Measurements from ENCODE around the gene CACNA1D.

Gene CACNA1D

DNA sequence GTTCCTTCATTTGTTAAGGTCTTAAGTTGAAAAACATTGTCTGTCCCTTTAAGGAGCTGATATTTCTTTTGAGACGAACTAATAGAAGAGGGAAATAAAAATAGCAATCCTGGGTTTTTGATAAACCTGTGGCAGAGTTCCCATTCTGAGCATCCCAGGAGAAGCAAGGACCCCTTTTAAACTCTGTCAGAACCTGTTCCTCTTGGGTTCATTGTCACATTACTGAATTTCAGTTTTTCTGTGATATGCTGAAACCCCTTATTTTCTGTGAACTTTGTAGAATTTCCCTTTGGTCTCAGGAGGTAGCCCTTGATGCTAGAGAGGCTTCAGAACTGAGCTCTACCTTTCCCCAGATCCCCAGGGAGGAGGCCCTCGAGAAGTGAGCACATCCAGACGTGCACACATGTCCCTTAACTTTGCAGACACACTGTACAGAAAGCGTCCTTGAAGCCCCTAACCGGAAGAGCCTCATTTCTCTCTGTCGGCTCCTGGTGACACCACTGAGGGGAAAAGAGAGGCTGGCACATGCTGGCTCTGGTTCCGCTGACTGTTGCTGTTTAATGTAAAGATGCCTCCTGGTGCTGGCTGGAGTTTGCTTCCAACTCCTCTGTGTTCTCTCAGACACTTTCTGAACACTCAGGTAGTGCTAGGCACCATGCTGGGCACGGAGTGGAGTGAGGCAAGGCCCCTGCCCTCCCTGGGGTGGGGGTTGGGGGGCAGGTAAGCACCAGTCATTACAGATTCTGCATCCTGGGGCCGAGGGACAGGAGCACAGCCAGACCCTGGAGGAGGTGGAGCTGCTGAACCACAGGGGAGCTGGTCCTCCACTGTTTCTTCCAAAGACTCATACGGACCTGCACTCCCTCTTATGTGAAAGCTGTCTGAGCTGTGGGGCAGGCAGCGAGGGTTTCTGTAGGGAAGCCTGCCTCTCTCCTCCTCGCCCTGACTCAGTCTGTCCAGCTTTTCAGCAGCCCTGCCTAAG is 274.4 kb downstream of the CACNA1D start:
- no peak overlapping the region for H3K18ac ChIP-seq (ENCODE audit: low read length)
- H4K5ac ChIP-seq (ENCODE audit: low read length): no peak overlapping the region

GRCh38 chr3:53772562-53772961 is 278.2 kb downstream of the CACNA1D start:
- DNase-seq: no peak
- Histone ChIP-seq H3K4me3 (ENCODE audit: low read length) (no peak overlapping the region), H3K18ac (ENCODE audit: low read length) (no peak overlapping the region), H3K9ac (ENCODE audit: low read length) (no peak overlapping the region), H3K23ac (ENCODE audit: low read length) (no peak overlapping the region), H3K36me3 (ENCODE audit: control insufficient read depth, insufficient read depth, low read length) (no peaks in the 10 kb centered on the region), H3K56ac (ENCODE audit: low read length) (no peak overlapping the region), H3K4me1 (ENCODE audit: control insufficient read depth, low read depth, low read length) (peaks cover 12% of the 10 kb centered on the region), H3K4me2 (ENCODE audit: low read length) (no peak overlapping the region), H3K27me3 (ENCODE audit: insufficient read depth, low read length, poor library complexity) (no peaks in the 10 kb centered on the region), H3K79me1 (ENCODE audit: low read length) (no peaks in the 10 kb centered on the region), H2BK5ac (ENCODE audit: low read length) (no peak overlapping the region), H3K79me2 (ENCODE audit: control insufficient read depth, insufficient read depth, low read length) (no peaks in the 10 kb centered on the region), H4K5ac (ENCODE audit: low read length) (no peak overlapping the region), H2BK120ac (ENCODE audit: low read depth, low read length) (no peak overlapping the region), H4K8ac (ENCODE audit: low read depth, low read length) (no peak overlapping the region), H3K4ac (ENCODE audit: low read depth, low read length) (no peak overlapping the region), H2AK5ac (ENCODE audit: low read length) (no peak overlapping the region), H3K27ac (ENCODE audit: low read depth, low read length) (no peak overlapping the region), H2BK15ac (replicated peaks; ENCODE audit: low read depth) (no peak overlapping the region)
- no CpG with 5 or more reads among the region's 14 CpGs for WGBS (ENCODE audit: extremely low coverage, insufficient coverage, low lambda C conversion rate)

More for the DNA sequence above, 274.4 kb downstream of the CACNA1D start:
- no peak overlapping the region for H3K4me3 ChIP-seq (ENCODE audit: low read length)
- peak overlapping the region; percentile 8 for H3K56ac ChIP-seq (ENCODE audit: low read length)
- H3K4me2 ChIP-seq (ENCODE audit: low read length): no peak overlapping the region
- WGBS (ENCODE audit: extremely low coverage, insufficient coverage, low lambda C conversion rate): no CpG with 5 or more reads among the region's 12 CpGs
- no peak overlapping the region for H3K27ac ChIP-seq (ENCODE audit: low read depth, low read length)
- H3K4me1 ChIP-seq (ENCODE audit: control insufficient read depth, low read depth, low read length): peaks cover 4% of the 10 kb centered on the region
- H4K8ac ChIP-seq (ENCODE audit: low read depth, low read length): no peak overlapping the region
- H2BK5ac ChIP-seq (ENCODE audit: low read length): no peak overlapping the region
- no peak overlapping the region for H2BK15ac ChIP-seq (replicated peaks; ENCODE audit: low read depth)
- H3K27me3 ChIP-seq (ENCODE audit: insufficient read depth, low read length, poor library complexity): no peaks in the 10 kb centered on the region
- H3K79me1 ChIP-seq (ENCODE audit: low read length): no peaks in the 10 kb centered on the region
- no peak overlapping the region for H3K4ac ChIP-seq (ENCODE audit: low read depth, low read length)
- H3K79me2 ChIP-seq (ENCODE audit: control insufficient read depth, insufficient read depth, low read length): no peaks in the 10 kb centered on the region
- no peak overlapping the region for H3K23ac ChIP-seq (ENCODE audit: low read length)
- H3K36me3 ChIP-seq (ENCODE audit: control insufficient read depth, insufficient read depth, low read length): no peaks in the 10 kb centered on the region
- no peak for DNase-seq
- H2BK120ac ChIP-seq (ENCODE audit: low read depth, low read length): no peak overlapping the region
- H3K9ac ChIP-seq (ENCODE audit: low read length): no peak overlapping the region
- H2AK5ac ChIP-seq (ENCODE audit: low read length): no peak overlapping the region

GRCh38 chr3:53773021-53773436 is 278.6 kb downstream of the CACNA1D start:
- Histone ChIP-seq H3K36me3 (ENCODE audit: control insufficient read depth, insufficient read depth, low read length) (no peaks in the 10 kb centered on the region), H2BK15ac (replicated peaks; ENCODE audit: low read depth) (no peak overlapping the region), H2BK5ac (ENCODE audit: low read length) (no peak overlapping the region), H3K4me1 (ENCODE audit: control insufficient read depth, low read depth, low read length) (peaks cover 12% of the 10 kb centered on the region), H3K79me2 (ENCODE audit: control insufficient read depth, insufficient read depth, low read length) (no peaks in the 10 kb centered on the region), H3K4me2 (ENCODE audit: low read length) (no peak overlapping the region), H3K23ac (ENCODE audit: low read length) (no peak overlapping the region), H3K27me3 (ENCODE audit: insufficient read depth, low read length, poor library complexity) (no peaks in the 10 kb centered on the region), H4K5ac (ENCODE audit: low read length) (no peak overlapping the region), H3K4me3 (ENCODE audit: low read length) (no peak overlapping the region), H3K27ac (ENCODE audit: low read depth, low read length) (no peak overlapping the region), H2AK5ac (ENCODE audit: low read length) (no peak overlapping the region), H3K79me1 (ENCODE audit: low read length) (no peaks in the 10 kb centered on the region), H3K56ac (ENCODE audit: low read length) (peak overlapping the region; percentile 35), H3K18ac (ENCODE audit: low read length) (no peak overlapping the region), H3K4ac (ENCODE audit: low read depth, low read length) (no peak overlapping the region), H4K8ac (ENCODE audit: low read depth, low read length) (no peak overlapping the region), H2BK120ac (ENCODE audit: low read depth, low read length) (no peak overlapping the region), H3K9ac (ENCODE audit: low read length) (no peak overlapping the region)
- DNase-seq: no peak
- WGBS (ENCODE audit: extremely low coverage, insufficient coverage, low lambda C conversion rate): no CpG with 5 or more reads among the region's 5 CpGs

DNA sequence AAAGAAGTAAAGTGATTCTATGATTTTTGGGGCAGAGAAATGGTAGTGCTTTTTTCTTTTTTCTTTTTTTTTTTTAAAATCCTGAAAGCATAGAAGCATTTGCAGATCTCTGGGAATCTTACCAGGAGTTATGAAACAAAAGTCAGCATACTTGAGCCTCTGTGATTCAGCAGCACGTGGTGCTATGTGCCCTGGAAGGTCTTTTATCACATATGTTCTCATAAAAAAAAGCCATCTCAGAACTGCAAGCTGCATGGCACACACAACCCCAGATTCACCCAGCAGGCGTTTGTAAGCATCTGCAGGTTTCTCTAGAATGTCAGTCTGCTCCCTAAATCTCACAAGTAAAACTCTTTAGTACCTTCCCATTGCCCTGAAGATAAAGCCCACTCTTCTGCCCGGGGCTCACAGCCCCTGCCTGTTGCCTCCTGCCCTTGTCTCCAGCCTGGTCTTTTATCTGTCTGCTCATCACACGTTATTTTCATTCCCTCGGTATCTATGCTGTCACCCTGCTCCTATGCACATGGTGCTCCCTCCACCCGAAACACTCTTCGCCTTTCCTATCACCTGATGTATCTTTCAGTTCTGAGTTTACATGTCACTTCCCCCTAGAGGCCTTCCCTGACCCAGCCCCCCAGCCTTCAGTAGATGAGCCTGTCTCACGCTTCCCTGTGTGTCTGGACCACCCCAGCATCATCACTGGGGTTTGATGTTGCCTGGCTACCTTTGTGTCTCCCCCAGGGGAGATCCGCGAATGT is 279.4 kb downstream of the CACNA1D start:
- Histone ChIP-seq H3K4me3 (ENCODE audit: low read length) (no peak overlapping the region), H3K9ac (ENCODE audit: low read length) (no peak overlapping the region)

GRCh38 chr3:53774414-53774813 is 280.0 kb downstream of the CACNA1D start:
- Histone ChIP-seq H3K79me2 (ENCODE audit: control insufficient read depth, insufficient read depth, low read length) (no peaks in the 10 kb centered on the region), H3K27ac (ENCODE audit: low read depth, low read length) (no peak overlapping the region), H3K18ac (ENCODE audit: low read length) (no peak overlapping the region), H3K4me3 (ENCODE audit: low read length) (no peak overlapping the region), H4K5ac (ENCODE audit: low read length) (no peak overlapping the region), H2BK5ac (ENCODE audit: low read length) (no peak overlapping the region), H3K23ac (ENCODE audit: low read length) (no peak overlapping the region), H3K27me3 (ENCODE audit: insufficient read depth, low read length, poor library complexity) (no peaks in the 10 kb centered on the region), H3K9ac (ENCODE audit: low read length) (no peak overlapping the region), H3K36me3 (ENCODE audit: control insufficient read depth, insufficient read depth, low read length) (no peaks in the 10 kb centered on the region), H3K4me1 (ENCODE audit: control insufficient read depth, low read depth, low read length) (peaks cover 9% of the 10 kb centered on the region), H4K8ac (ENCODE audit: low read depth, low read length) (no peak overlapping the region), H3K56ac (ENCODE audit: low read length) (no peak overlapping the region), H3K79me1 (ENCODE audit: low read length) (no peaks in the 10 kb centered on the region), H2BK15ac (replicated peaks; ENCODE audit: low read depth) (no peak overlapping the region), H2BK120ac (ENCODE audit: low read depth, low read length) (no peak overlapping the region), H3K4me2 (ENCODE audit: low read length) (no peak overlapping the region), H2AK5ac (ENCODE audit: low read length) (no peak overlapping the region), H3K4ac (ENCODE audit: low read depth, low read length) (no peak overlapping the region)
- no peak for DNase-seq
- whole genome bisulfite sequencing (ENCODE audit: extremely low coverage, insufficient coverage, low lambda C conversion rate): no CpG with 5 or more reads among the region's 8 CpGs

More for the DNA sequence above, 279.4 kb downstream of the CACNA1D start:
- H2BK5ac ChIP-seq (ENCODE audit: low read length): no peak overlapping the region
- H3K4me2 ChIP-seq (ENCODE audit: low read length): no peak overlapping the region
- no peaks in the 10 kb centered on the region for H3K27me3 ChIP-seq (ENCODE audit: insufficient read depth, low read length, poor library complexity)
- H3K18ac ChIP-seq (ENCODE audit: low read length): no peak overlapping the region
- no peak overlapping the region for H3K4ac ChIP-seq (ENCODE audit: low read depth, low read length)
- H3K36me3 ChIP-seq (ENCODE audit: control insufficient read depth, insufficient read depth, low read length): no peaks in the 10 kb centered on the region
- WGBS (ENCODE audit: extremely low coverage, insufficient coverage, low lambda C conversion rate): no CpG with 5 or more reads among the region's 10 CpGs
- no peak overlapping the region for H2AK5ac ChIP-seq (ENCODE audit: low read length)
- H3K56ac ChIP-seq (ENCODE audit: low read length): no peak overlapping the region
- no peak overlapping the region for H4K5ac ChIP-seq (ENCODE audit: low read length)
- peak; percentile 74 for DNase-seq
- no peak overlapping the region for H4K8ac ChIP-seq (ENCODE audit: low read depth, low read length)
- H2BK120ac ChIP-seq (ENCODE audit: low read depth, low read length): no peak overlapping the region
- H3K79me1 ChIP-seq (ENCODE audit: low read length): no peaks in the 10 kb centered on the region
- H3K4me1 ChIP-seq (ENCODE audit: control insufficient read depth, low read depth, low read length): peaks cover 10% of the 10 kb centered on the region
- H3K79me2 ChIP-seq (ENCODE audit: control insufficient read depth, insufficient read depth, low read length): no peaks in the 10 kb centered on the region
- no peak overlapping the region for H3K23ac ChIP-seq (ENCODE audit: low read length)
- H2BK15ac ChIP-seq (replicated peaks; ENCODE audit: low read depth): no peak overlapping the region
- H3K27ac ChIP-seq (ENCODE audit: low read depth, low read length): no peak overlapping the region

Data from mesendoderm (in vitro differentiated cells).